ENCODE measurements around the gene ELFN2. TPM values are rescaled to one million over a fixed set of nuclear protein-coding genes. Genes with fewer than 3 reads are reported as not detected.
A peak's percentile ranks its signal among the peaks of the same experiment; 100 is the strongest.

Gene ELFN2
- polyA plus RNA-seq, 1 experiment, result 2.6 TPM

DNA sequence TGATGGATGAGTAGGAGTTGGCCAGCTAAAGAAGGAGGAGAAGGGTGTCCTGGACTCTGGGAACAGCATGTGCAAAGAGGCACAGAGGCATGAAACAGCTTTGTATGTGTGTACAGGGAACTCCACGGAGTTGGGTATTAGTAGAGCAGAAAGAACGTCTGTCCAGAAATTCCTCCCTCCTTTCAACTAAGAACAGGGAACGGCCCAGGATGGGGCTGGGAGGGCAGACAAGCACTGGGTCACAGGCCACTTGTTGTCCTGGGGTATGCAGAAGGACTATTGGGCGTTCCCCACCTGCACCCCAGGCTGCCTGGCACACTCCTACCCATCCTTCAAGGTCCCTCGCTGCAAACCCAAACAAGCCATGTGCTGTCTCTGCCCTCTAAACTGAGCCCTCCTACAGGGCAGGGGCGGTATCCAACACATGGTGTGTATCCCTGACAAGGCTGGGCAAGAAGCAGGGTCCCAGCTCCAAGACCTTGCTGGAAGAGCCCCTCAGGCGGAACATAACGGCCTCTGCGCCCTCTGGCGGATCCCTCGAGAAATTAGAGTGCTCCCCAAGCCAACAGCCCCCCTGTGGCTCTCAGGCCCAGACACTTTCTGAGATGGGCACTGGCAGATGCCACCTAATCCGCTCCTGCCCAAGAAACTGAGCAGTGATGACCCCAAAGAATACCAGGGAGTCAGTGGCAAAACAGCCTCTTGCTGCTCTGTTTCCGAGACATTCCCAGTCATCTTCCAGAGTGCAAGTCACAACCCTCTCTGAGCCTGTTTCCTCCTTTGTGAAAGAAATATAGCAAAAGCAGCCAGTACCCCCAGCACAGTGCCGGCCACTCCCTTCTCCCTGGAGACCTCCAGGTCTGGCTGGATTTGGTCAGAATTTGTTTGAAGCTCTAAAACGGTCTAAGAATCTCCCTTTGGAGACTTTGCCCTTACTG, 1.6 kb upstream of the ELFN2 start:
- CTCF ChIA-PET, result interaction anchor here (0.5 to 4.3 kb wide), 25 partner anchors 8 to 228 kb away, joined by 3 to 74 read pairs (median 3); no protein-coding TSS in a partner anchor
- no peak overlapping the region for H3K27ac ChIP-seq (ENCODE audit: low read depth, low read length)
- TF ChIP-seq, protein P1, sequence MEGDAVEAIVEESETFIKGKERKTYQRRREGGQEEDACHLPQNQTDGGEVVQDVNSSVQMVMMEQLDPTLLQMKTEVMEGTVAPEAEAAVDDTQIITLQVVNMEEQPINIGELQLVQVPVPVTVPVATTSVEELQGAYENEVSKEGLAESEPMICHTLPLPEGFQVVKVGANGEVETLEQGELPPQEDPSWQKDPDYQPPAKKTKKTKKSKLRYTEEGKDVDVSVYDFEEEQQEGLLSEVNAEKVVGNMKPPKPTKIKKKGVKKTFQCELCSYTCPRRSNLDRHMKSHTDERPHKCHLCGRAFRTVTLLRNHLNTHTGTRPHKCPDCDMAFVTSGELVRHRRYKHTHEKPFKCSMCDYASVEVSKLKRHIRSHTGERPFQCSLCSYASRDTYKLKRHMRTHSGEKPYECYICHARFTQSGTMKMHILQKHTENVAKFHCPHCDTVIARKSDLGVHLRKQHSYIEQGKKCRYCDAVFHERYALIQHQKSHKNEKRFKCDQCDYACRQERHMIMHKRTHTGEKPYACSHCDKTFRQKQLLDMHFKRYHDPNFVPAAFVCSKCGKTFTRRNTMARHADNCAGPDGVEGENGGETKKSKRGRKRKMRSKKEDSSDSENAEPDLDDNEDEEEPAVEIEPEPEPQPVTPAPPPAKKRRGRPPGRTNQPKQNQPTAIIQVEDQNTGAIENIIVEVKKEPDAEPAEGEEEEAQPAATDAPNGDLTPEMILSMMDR (IDR thresholded peaks at IDR 0.05; ENCODE audit: low read depth, low read length), result peak; percentile 85
- POLR2A ChIA-PET, result no interaction called here
- H3K9me3 ChIP-seq (ENCODE audit: control insufficient read depth, insufficient read depth, low read length), result peaks cover 15% of the 10 kb centered on the region
- no peak for DNase-seq (ENCODE audit: low read depth, low spot score)
- H3K27me3 ChIP-seq (ENCODE audit: control insufficient read depth, insufficient read depth, low read length), result no peaks in the 10 kb centered on the region
- H3K4me3 ChIP-seq (ENCODE audit: low read depth, low read length), result no peak overlapping the region

DNA sequence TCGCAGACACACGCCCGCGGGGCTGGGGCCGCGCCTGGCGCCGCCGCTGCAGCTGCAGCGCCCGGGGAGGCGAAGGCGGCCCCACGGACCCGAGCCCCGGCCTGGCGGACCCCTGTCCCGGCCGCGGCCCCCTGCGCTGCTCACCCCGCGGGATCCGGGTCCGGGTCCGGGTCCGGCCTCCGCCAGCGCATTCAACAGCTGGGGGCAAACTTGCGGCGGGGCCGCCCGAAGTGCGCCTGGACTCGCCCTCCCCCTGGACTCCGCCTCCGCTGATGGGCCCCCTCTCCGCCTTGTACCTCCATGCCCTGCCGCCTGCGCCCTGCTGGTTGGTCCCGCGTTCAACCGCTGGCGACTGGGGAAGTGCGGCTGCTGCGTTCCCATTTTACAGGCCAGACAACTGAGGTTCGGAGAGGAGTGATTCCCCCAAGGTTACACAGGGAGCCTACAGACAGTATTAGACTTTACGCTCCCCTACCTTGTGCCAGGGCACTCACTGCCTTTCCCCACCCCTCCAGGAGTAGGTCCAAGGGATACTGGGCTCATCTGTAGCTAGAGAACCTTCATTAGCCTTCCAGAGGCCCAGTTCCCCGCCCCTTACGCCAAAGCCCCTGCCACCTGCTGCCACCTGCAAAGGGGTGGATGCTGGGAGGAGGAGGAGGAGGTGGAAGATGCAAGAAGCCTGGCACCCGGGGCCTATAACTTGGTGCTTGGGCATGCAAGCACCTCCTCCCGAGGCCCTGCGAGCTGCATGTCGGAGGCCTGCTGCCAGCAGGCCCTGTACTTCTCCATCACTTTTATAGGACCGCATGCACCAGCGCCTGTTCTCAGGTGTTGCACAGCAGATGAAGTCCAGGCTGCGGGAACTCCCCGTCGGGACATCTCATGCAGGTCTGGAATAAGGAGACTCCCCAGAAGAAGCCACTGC, 694 bp upstream of the ELFN2 start:
- TF ChIP-seq, protein P1 (IDR thresholded peaks at IDR 0.05; ENCODE audit: low read depth, low read length), result no peak
- Histone ChIP-seq H3K4me3 (ENCODE audit: low read depth, low read length) (peak overlapping the region; percentile 65), H3K27me3 (ENCODE audit: control insufficient read depth, insufficient read depth, low read length) (no peaks in the 10 kb centered on the region), H3K27ac (ENCODE audit: low read depth, low read length) (no peak overlapping the region), H3K9me3 (ENCODE audit: control insufficient read depth, insufficient read depth, low read length) (peaks cover 6% of the 10 kb centered on the region)
- ChIA-PET POLR2A (no interaction called here), CTCF (interaction anchor here (0.5 to 4.3 kb wide), 14 partner anchors 9 to 227 kb away, joined by 3 to 74 read pairs (median 6); no protein-coding TSS in a partner anchor)
- no peak for DNase-seq (ENCODE audit: low read depth, low spot score)

DNA sequence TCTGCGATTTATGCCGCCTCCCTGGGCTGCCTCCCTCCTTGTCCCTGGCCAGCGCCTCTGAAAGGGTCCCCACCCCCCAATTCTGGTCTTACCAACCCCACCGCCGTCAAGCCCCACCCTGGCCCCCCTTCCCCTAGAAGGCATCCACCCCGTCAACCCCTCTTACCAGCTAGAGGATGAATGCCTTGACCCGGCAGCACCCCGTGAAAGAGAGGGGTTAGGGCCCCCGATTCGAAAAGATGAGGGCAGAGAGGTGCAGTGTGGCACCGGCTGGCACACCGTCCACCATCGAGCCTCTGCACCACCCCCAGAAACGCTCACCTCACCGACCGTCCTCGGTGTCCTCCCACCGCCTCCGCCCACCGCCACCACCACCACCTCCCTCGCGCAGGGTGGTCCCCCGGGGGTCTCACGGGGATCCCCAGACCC, 559 bp downstream of the ELFN2 start:
- peak overlapping the region; percentile 65 for H3K4me3 ChIP-seq (ENCODE audit: low read depth, low read length)
- no peaks in the 10 kb centered on the region for H3K27me3 ChIP-seq (ENCODE audit: control insufficient read depth, insufficient read depth, low read length)
- H3K9me3 ChIP-seq (ENCODE audit: control insufficient read depth, insufficient read depth, low read length), result no peaks in the 10 kb centered on the region
- no peak overlapping the region for H3K27ac ChIP-seq (ENCODE audit: low read depth, low read length)
- CTCF ChIA-PET, result interaction anchor here (1.2 kb wide), 1 partner anchor 110 kb away, joined by 4 read pairs; no protein-coding TSS in a partner anchor
- POLR2A ChIA-PET, result interaction anchor here (0.6 kb wide), 1 partner anchor 26 kb away, joined by 5 read pairs; no protein-coding TSS in a partner anchor
- DNase-seq (ENCODE audit: low read depth, low spot score), result no peak
- TF ChIP-seq, protein P1 (IDR thresholded peaks at IDR 0.05; ENCODE audit: low read depth, low read length), result no peak

DNA sequence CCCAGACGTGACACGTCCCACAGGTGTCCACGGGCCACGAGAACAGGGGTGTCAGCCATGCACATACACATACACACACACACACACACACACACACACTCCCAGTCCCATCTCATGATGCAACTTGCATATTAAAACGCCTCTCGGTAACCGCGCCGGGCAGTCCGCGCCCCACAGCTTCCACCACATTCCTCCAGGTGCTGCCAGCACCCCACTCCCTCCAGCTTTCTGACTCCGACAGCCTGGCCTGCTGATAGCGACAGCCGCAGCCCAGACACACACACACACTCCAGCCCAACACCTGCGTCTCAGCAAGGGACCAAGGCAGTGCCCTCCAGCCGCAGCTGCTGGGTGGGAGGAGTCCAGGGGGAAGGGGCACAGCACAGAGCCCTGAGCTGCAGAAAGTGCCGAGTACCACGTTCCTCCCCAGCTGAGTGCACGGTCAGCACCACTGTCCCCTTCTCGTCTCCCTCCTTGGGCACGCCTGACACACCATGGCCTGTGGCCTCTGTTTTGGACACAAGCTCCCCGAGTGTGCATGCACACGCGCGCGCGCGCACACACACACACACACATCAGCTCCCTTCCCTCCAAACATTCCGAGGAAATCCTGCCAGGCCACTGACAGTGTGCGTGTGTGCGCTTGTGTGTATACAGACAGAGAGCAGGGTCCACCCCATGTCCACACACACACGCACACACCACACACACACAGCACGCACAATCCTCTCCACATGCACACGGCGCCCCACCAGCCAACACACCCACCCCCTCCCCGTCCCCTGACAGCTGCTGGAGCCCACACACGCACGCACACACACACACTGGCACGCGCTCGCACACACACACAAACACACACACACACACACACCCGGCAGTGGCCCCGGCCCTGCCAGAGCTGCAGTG, 1.2 kb downstream of the ELFN2 start:
- ChIA-PET POLR2A (interaction anchor here (0.6 kb wide), 2 partner anchors 26 to 30 kb away, joined by 4 to 5 read pairs; no protein-coding TSS in a partner anchor), CTCF (interaction anchor here (0.6 to 1.2 kb wide), 2 partner anchors 109 to 164 kb away, joined by 4 to 5 read pairs; no protein-coding TSS in a partner anchor)
- H3K27ac ChIP-seq (ENCODE audit: low read depth, low read length), result no peak overlapping the region
- H3K9me3 ChIP-seq (ENCODE audit: control insufficient read depth, insufficient read depth, low read length), result no peaks in the 10 kb centered on the region
- no peaks in the 10 kb centered on the region for H3K27me3 ChIP-seq (ENCODE audit: control insufficient read depth, insufficient read depth, low read length)
- no peak for DNase-seq (ENCODE audit: low read depth, low spot score)
- TF ChIP-seq, protein P1 (IDR thresholded peaks at IDR 0.05; ENCODE audit: low read depth, low read length), result no peak
- H3K4me3 ChIP-seq (ENCODE audit: low read depth, low read length), result peak overlapping the region; percentile 65
